GM19438 (cell line): ENCODE data around the gene SCIN.
A peak's percentile ranks its signal among the peaks of the same experiment; 100 is the strongest.

ENCODE experiments used
- ATAC-seq: cut with Tn5 transposase; IDR thresholded peaks from one replicate; pipeline ENCODE4 v1.9.1; 2021; ENCODE audit warnings: low read depth; ENCODE audit not compliant: unreplicated experiment

SCIN gene

GRCh38 chr7:12609561-12609960 is 39.0 kb downstream of the SCIN start:
- no peak for ATAC-seq

GRCh38 chr7:12610899-12611298 is 40.4 kb downstream of the SCIN start:
- no peak for ATAC-seq

DNA sequence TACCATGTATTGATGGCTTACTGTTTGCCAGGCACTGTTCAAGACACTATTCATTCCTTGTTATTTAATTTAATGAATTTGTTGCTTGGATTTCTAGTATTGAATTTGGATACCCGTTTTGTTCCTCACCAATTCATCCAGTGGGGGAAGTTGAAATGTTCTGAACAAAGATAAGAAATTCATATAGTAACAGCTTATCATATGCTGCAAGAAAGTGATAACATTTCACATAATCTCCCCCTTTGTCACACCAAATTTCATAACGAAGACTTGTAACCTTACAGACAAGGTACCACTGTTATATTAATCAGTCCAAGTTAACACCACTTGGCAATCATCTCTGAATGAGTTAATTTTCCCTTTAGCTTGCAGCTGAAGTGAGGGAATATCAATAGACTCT is 42.1 kb downstream of the SCIN start:
- ATAC-seq: no peak

GRCh38 chr7:12619461-12620069 is 49.0 kb downstream of the SCIN start:
- no peak for ATAC-seq

DNA sequence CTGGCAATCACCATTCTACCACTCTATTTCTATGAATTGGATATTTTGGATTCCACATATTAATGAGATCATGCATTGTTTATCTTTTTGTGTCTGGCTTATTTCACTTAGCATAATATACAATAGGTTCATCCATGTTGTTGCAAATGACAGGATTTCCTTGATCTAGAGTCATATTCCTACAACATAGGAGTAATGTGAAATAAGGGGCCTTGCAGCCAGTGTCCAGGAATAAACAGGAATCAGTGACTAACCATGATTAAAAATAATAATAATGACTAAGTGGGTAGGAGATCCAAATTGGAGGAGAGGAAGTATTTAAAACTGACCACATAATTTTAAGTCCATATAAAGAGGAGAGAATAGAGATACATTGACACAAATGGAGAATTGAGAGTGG is 49.9 kb downstream of the SCIN start:
- no peak for ATAC-seq

DNA sequence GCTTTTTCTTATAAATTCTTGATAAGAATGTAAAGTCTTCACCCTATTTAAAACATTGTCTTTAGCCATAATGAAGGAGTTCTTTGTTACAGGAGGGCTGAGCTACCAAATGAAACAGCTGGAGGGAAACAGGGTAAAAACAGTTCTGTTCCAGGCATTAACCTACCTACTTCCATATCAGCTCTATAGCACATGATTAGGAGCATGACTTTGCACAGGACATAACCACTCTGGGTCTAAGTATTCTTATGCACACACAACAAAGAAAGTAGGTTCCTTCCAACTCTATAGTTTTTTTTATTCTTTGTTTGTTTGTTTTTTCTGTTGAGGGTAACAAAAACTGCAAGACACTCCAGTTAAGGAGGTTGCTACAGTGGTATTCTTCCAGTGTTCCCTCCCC is 52.7 kb downstream of the SCIN start:
- no peak for ATAC-seq

DNA sequence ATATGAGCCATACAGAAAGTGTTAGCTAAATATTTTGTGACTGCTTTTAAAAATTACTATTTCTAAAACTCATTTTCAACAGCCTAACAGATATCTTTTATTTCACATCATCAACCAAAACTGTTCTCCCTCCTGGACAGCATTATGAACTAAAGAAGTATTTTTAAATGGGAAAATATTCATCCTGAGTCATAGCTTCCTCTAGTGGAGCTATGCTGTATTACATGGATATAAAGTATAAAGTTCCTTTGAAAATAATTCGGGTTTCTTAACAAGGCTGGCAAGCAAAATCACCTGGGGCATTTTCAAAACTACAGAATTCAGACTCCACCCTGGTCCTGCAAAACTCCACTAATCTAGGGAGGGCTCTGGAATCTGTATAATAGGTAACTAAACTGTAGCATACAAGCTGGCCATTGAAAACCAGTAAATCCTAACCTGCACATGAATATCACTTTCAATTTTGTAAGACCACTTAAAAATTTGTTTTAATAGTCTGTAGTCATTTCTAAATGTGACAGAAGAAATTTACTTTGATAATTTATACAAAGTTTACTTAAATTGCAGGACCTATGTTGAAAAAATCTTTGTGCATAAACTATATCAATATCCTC is 53.5 kb downstream of the SCIN start:
- no peak for ATAC-seq

DNA sequence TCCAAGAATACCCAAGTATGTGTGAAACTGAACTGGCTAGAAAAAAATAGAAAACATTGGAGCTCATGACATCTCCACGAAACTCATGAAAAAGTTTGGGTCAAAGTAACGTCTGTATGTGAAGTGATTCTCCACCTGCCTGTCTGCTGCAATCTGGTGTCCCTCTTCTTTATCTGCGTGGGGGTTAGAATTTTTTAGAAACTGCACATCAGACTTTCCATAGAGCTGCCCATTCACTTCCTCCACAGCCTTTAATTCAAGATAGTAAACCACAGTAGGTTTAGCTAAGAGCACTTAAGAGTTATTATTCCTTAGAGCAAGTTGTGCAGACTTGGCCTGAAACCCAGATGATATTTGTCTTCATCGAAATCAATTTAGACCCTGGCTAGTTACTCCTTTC is 55.3 kb downstream of the SCIN start:
- ATAC-seq: no peak

DNA sequence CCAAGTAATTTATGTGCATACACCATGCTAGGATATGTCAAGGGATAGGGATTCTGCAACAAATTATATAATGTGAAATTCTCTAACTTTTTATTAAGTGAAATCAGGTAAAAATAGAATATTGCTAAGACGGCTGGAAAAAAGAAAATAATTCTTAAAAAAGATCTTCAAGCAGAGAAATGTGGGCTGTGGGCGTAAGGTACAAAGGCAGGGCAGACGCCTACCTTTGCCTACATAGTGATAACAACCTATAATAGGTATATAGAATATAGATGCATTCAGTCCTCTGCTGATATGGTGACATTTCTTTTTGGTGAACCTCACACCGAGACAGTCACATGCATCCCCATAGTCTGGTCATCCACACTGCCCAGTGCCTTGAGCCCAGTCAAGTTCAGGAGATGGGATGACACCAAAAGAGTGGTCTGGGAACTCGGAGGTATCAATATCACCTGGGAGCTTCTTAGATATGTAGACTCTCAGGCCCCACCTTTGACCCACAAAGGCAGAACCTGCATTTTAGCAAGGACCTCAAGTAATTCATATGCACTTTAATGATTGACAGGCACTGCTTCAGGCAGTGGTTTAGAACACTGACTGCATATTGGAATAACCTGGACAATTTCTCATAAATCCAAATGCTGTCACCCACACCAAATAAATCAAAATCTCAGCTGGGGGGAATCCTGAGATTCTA is 59.4 kb downstream of the SCIN start:
- no peak for ATAC-seq

DNA sequence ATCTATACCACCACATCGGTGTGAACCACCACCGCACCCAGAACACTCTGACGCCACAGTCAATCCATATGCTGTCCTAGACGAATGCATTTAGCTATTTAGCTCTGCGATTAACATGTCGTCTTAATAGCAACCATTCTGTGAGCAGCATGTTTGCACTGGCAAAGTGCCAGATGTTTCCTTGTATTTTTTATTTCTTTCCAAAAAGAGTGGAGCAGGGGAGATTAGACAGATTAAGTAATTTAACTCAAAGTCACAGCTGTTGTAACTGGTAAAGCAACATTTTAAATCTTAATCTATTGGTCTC is 59.9 kb downstream of the SCIN start:
- no peak for ATAC-seq

GRCh38 chr7:12633582-12633981 is 63.1 kb downstream of the SCIN start:
- no peak for ATAC-seq

DNA sequence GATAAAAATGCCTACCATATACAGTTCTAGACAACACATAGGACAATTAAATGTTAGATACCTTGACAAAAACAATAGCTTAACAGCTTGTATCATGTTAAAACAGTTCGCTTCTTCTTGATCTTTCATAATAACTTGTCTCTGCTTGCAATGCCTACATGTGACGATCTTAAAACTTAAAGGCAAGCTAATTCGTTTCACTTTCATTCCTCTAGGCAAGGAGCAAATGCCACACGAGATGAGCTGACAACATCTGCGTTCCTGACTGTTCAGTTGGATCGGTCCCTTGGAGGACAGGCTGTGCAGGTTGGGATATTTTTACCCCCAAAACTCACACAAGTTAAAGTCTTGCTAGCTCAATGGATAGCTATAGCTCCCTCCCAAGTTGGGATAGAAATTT is 65.3 kb downstream of the SCIN start:
- ATAC-seq: peak; percentile 62

- ATAC-seq: no peak
Observed at GRCh38 chr7:12637328-12637727, 66.8 kb downstream of the SCIN start.

- no peak for ATAC-seq
Observed at GRCh38 chr7:12637819-12638592, 67.5 kb downstream of the SCIN start.

- peak; percentile 51 for ATAC-seq
Observed at GRCh38 chr7:12638851-12639456, 68.4 kb downstream of the SCIN start.

- ATAC-seq: no peak
Observed at GRCh38 chr7:12640299-12641096, 70.0 kb downstream of the SCIN start.

GRCh38 chr7:12641196-12641595 is 70.7 kb downstream of the SCIN start:
- no peak for ATAC-seq

- no peak for ATAC-seq
Observed at GRCh38 chr7:12642508-12642907, 72.0 kb downstream of the SCIN start.

DNA sequence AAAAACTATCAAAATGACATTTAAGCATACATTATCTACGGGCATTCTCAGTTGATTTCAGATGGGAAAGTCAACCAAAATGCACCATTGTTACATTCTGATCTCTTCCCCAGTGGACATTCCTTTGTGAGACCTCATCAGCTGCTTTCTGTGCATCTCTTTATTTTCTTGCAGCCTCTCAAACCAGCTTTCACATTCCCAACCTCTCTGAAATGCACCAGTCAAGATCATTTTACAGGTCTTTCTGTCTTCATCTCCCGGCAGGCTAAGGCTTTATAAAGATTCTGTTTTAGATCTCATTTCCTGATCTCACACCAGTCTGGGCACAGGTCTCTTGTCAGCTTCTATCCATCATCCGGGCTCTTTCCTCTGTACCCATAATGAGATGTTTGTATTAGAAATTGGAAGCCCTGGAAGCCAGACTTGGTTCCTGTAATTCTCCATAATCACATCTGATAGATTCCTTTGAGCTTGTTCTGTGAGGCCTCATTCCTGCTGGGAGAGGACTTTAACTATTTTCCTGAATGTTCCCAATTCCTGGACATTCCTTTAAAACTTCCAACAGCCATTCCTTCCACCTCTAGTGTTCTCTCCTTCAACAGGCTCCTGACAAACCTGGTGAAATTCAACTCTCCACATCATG is 72.6 kb downstream of the SCIN start:
- no peak for ATAC-seq

DNA sequence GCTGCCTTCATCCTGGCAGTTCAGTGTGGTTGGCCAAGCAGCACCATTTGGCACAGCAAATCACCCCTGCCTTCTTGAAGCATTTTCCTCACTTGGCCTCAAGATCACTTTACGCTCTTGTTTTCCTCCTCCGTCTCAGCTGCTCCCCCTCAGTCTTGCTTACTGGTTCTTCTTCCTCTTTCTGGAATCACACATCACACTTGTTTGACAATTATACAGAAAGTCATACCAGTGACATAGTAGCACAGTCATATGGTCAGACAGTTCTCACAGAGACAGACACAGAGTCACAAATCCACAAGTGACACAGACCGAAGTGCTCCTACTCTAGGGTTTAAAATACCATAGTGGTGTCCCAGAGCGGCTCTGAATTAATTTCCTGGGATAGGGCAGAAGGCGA is 73.1 kb downstream of the SCIN start:
- no peak for ATAC-seq
